ENCODE data around the gene SLC15A1.
A peak's percentile ranks its signal among the peaks of the same experiment; 100 is the strongest.
"Not testable (repeated sequence)": the region's sequence is repeated elsewhere in the genome, so short reads cannot be mapped to it uniquely, and the experiment has no call there.

SLC15A1 gene

GRCh38 chr13:98768522-98768921, 16.1 kb upstream of the SLC15A1 start:
- no peaks in the 10 kb centered on the region for H3K27me3 ChIP-seq (ENCODE audit: insufficient read depth, low read length)
- H3K4me3 ChIP-seq (ENCODE audit: low read length), result no peak overlapping the region
- no peak overlapping the region for H3K27ac ChIP-seq (ENCODE audit: low read depth, low read length)
- WGBS, result 95% methylated on average over 4 of the region's 4 CpGs
- no peak overlapping the region for H3K9ac ChIP-seq (ENCODE audit: low read depth, low read length)
- no peaks in the 10 kb centered on the region for H3K9me3 ChIP-seq (ENCODE audit: insufficient read depth, low read depth, low read length)
- no peaks in the 10 kb centered on the region for H3K4me1 ChIP-seq (ENCODE audit: insufficient read depth, low read length)
- H3K36me3 ChIP-seq (ENCODE audit: insufficient read depth, low read length), result no peaks in the 10 kb centered on the region

GRCh38 chr13:98766697-98767096, 14.2 kb upstream of the SLC15A1 start:
- no peaks in the 10 kb centered on the region for H3K4me1 ChIP-seq (ENCODE audit: insufficient read depth, low read length)
- H3K36me3 ChIP-seq (ENCODE audit: insufficient read depth, low read length), result no peaks in the 10 kb centered on the region
- no peak overlapping the region for H3K9ac ChIP-seq (ENCODE audit: low read depth, low read length)
- H3K4me3 ChIP-seq (ENCODE audit: low read length), result no peak overlapping the region
- H3K27me3 ChIP-seq (ENCODE audit: insufficient read depth, low read length), result no peaks in the 10 kb centered on the region
- WGBS, result 92% methylated on average over 11 of the region's 11 CpGs
- H3K27ac ChIP-seq (ENCODE audit: low read depth, low read length), result no peak overlapping the region
- H3K9me3 ChIP-seq (ENCODE audit: insufficient read depth, low read depth, low read length), result no peaks in the 10 kb centered on the region

- Histone ChIP-seq H3K9ac (ENCODE audit: low read depth, low read length) (no peak overlapping the region), H3K4me1 (ENCODE audit: insufficient read depth, low read length) (no peaks in the 10 kb centered on the region), H3K27ac (ENCODE audit: low read depth, low read length) (no peak overlapping the region), H3K27me3 (ENCODE audit: insufficient read depth, low read length) (no peaks in the 10 kb centered on the region), H3K4me3 (ENCODE audit: low read length) (no peak overlapping the region), H3K9me3 (ENCODE audit: insufficient read depth, low read depth, low read length) (no peaks in the 10 kb centered on the region), H3K36me3 (ENCODE audit: insufficient read depth, low read length) (no peaks in the 10 kb centered on the region)
- 94% methylated on average over 8 of the region's 8 CpGs for WGBS
Measured at GRCh38 chr13:98765996-98766519, 13.6 kb upstream of the SLC15A1 start.

- Histone ChIP-seq H3K4me1 (ENCODE audit: insufficient read depth, low read length) (no peaks in the 10 kb centered on the region), H3K27ac (ENCODE audit: low read depth, low read length) (no peak overlapping the region), H3K9me3 (ENCODE audit: insufficient read depth, low read depth, low read length) (0 out of 2 replicates have a peak, but pooled peaks cover 2% of the 10 kb centered on the region), H3K4me3 (ENCODE audit: low read length) (no peak overlapping the region), H3K36me3 (ENCODE audit: insufficient read depth, low read length) (no peaks in the 10 kb centered on the region), H3K27me3 (ENCODE audit: insufficient read depth, low read length) (no peaks in the 10 kb centered on the region), H3K9ac (ENCODE audit: low read depth, low read length) (no peak overlapping the region)
- WGBS, result 86% methylated on average over 15 of the region's 15 CpGs
Measured at GRCh38 chr13:98761986-98762616, 9.6 kb upstream of the SLC15A1 start.

GRCh38 chr13:98761126-98761985, 8.9 kb upstream of the SLC15A1 start:
- Histone ChIP-seq H3K4me1 (ENCODE audit: insufficient read depth, low read length) (no peaks in the 10 kb centered on the region), H3K27ac (ENCODE audit: low read depth, low read length) (no peak overlapping the region), H3K4me3 (ENCODE audit: low read length) (no peak overlapping the region), H3K9ac (ENCODE audit: low read depth, low read length) (no peak overlapping the region), H3K27me3 (ENCODE audit: insufficient read depth, low read length) (no peaks in the 10 kb centered on the region), H3K9me3 (ENCODE audit: insufficient read depth, low read depth, low read length) (0 out of 2 replicates have a peak, but pooled peaks cover 2% of the 10 kb centered on the region), H3K36me3 (ENCODE audit: insufficient read depth, low read length) (no peaks in the 10 kb centered on the region)
- 88% methylated on average over 15 of the region's 15 CpGs for WGBS

- 89% methylated on average over 9 of the region's 9 CpGs for WGBS
- H3K36me3 ChIP-seq (ENCODE audit: insufficient read depth, low read length), result no peaks in the 10 kb centered on the region
- no peak overlapping the region for H3K9ac ChIP-seq (ENCODE audit: low read depth, low read length)
Measured at GRCh38 chr13:98755729-98756128, 3.3 kb upstream of the SLC15A1 start.

GRCh38 chr13:98755116-98755515, 2.6 kb upstream of the SLC15A1 start:
- Histone ChIP-seq H3K36me3 (ENCODE audit: insufficient read depth, low read length) (no peaks in the 10 kb centered on the region), H3K27me3 (ENCODE audit: insufficient read depth, low read length) (peaks cover 24% of the 10 kb centered on the region), H3K4me3 (ENCODE audit: low read length) (no peak overlapping the region), H3K9ac (ENCODE audit: low read depth, low read length) (no peak overlapping the region), H3K9me3 (ENCODE audit: insufficient read depth, low read depth, low read length) (peaks cover 4% of the 10 kb centered on the region; the same call in 1 of the 2 replicates), H3K4me1 (ENCODE audit: insufficient read depth, low read length) (no peaks in the 10 kb centered on the region), H3K27ac (ENCODE audit: low read depth, low read length) (no peak overlapping the region)
- WGBS, result 91% methylated on average over 2 of the region's 2 CpGs

More at GRCh38 chr13:98755729-98756128, 3.3 kb upstream of the SLC15A1 start:
- peaks cover 7% of the 10 kb centered on the region; the same call in 1 of the 2 replicates for H3K9me3 ChIP-seq (ENCODE audit: insufficient read depth, low read depth, low read length)
- no peaks in the 10 kb centered on the region for H3K4me1 ChIP-seq (ENCODE audit: insufficient read depth, low read length)
- no peak overlapping the region for H3K27ac ChIP-seq (ENCODE audit: low read depth, low read length)
- peaks cover 24% of the 10 kb centered on the region for H3K27me3 ChIP-seq (ENCODE audit: insufficient read depth, low read length)
- H3K4me3 ChIP-seq (ENCODE audit: low read length), result no peak overlapping the region

- 92% methylated on average over 4 of the region's 4 CpGs for WGBS
- not testable (repeated sequence) for H3K4me3 ChIP-seq (ENCODE audit: low read length); H3K4me1 ChIP-seq (ENCODE audit: insufficient read depth, low read length); H3K9me3 ChIP-seq (ENCODE audit: insufficient read depth, low read depth, low read length); H3K9ac ChIP-seq (ENCODE audit: low read depth, low read length); H3K36me3 ChIP-seq (ENCODE audit: insufficient read depth, low read length); H3K27ac ChIP-seq (ENCODE audit: low read depth, low read length)
- peaks cover 28% of the 10 kb centered on the region for H3K27me3 ChIP-seq (ENCODE audit: insufficient read depth, low read length)
Measured at GRCh38 chr13:98754468-98754867, 2.0 kb upstream of the SLC15A1 start.

GRCh38 chr13:98751861-98752466, 508 bp downstream of the SLC15A1 start:
- H3K4me3 ChIP-seq (ENCODE audit: low read length), result peak overlapping the region; percentile 55
- 3% methylated on average over 36 of the region's 36 CpGs for WGBS
- no peaks in the 10 kb centered on the region for H3K36me3 ChIP-seq (ENCODE audit: insufficient read depth, low read length)
- no peak overlapping the region for H3K27ac ChIP-seq (ENCODE audit: low read depth, low read length)
- H3K9me3 ChIP-seq (ENCODE audit: insufficient read depth, low read depth, low read length), result peaks cover 4% of the 10 kb centered on the region; the same call in 1 of the 2 replicates
- no peaks in the 10 kb centered on the region for H3K4me1 ChIP-seq (ENCODE audit: insufficient read depth, low read length)
- H3K9ac ChIP-seq (ENCODE audit: low read depth, low read length), result no peak overlapping the region
- peaks cover 28% of the 10 kb centered on the region for H3K27me3 ChIP-seq (ENCODE audit: insufficient read depth, low read length)

GRCh38 chr13:98751367-98751782, 1.1 kb downstream of the SLC15A1 start:
- no peaks in the 10 kb centered on the region for H3K36me3 ChIP-seq (ENCODE audit: insufficient read depth, low read length)
- no peak overlapping the region for H3K9ac ChIP-seq (ENCODE audit: low read depth, low read length)
- H3K4me3 ChIP-seq (ENCODE audit: low read length), result peak overlapping the region; percentile 55; the same call in 1 of the 2 replicates
- WGBS, result 46% methylated on average over 8 of the region's 8 CpGs
- no peak overlapping the region for H3K27ac ChIP-seq (ENCODE audit: low read depth, low read length)
- H3K27me3 ChIP-seq (ENCODE audit: insufficient read depth, low read length), result peaks cover 28% of the 10 kb centered on the region
- H3K9me3 ChIP-seq (ENCODE audit: insufficient read depth, low read depth, low read length), result peaks cover 4% of the 10 kb centered on the region; the same call in 1 of the 2 replicates
- H3K4me1 ChIP-seq (ENCODE audit: insufficient read depth, low read length), result no peaks in the 10 kb centered on the region

GRCh38 chr13:98749501-98749900, 3.0 kb downstream of the SLC15A1 start:
- Histone ChIP-seq H3K27me3 (ENCODE audit: insufficient read depth, low read length) (peaks cover 28% of the 10 kb centered on the region), H3K9ac (ENCODE audit: low read depth, low read length) (no peak overlapping the region), H3K27ac (ENCODE audit: low read depth, low read length) (no peak overlapping the region), H3K4me1 (ENCODE audit: insufficient read depth, low read length) (no peaks in the 10 kb centered on the region), H3K4me3 (ENCODE audit: low read length) (no peak overlapping the region), H3K36me3 (ENCODE audit: insufficient read depth, low read length) (no peaks in the 10 kb centered on the region), H3K9me3 (ENCODE audit: insufficient read depth, low read depth, low read length) (peaks cover 4% of the 10 kb centered on the region; the same call in 1 of the 2 replicates)
- 65% methylated on average over 3 of the region's 3 CpGs for WGBS

All from HUES64 (cell line).